Measurements from ENCODE around the gene SLC9A9. TPM values are rescaled to one million over a fixed set of nuclear protein-coding genes. Genes with fewer than 3 reads are reported as not detected.

SLC9A9 gene
- total RNA-seq, 1 donor from 2014 or later: 0.22 TPM

DNA sequence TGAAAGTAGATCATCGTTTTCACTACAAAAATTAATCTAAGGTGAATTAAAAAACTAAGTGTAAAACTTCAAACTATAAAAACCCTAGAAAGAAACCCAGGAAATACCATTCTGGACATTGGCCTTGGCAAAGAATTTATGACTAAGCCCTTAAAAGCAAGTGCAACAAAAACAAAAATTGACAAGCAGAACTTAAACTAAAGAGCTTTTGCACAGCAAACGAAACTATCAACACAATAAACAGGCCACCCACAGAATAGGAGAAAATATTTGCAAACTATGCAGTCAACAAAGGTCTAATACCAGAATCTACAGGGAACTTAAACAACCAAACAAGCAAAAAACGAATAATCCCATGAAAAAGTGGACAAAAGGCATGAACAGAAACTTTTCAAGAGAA is 426.7 kb downstream of the SLC9A9 start:
- no peak overlapping the region for H3K9ac ChIP-seq
- no peak overlapping the region for H3K4me3 ChIP-seq
- H3K9me3 Mint-ChIP-seq: no peaks in the 10 kb centered on the region
- no peak for TF ChIP-seq EZH2 (IDR thresholded peaks at IDR 0.05)
- TF ChIP-seq EZH2phosphoT487 (IDR thresholded peaks at IDR 0.05): no peak
- no peak for TF ChIP-seq CTCF (IDR thresholded peaks at IDR 0.05)
- H4K20me1 ChIP-seq (ENCODE audit: low read depth): no peaks in the 10 kb centered on the region
- no peaks in the 10 kb centered on the region for H3K27me3 ChIP-seq
- H3K79me2 ChIP-seq (ENCODE audit: low read depth): no peaks in the 10 kb centered on the region
- H3K27ac ChIP-seq: no peak overlapping the region
- H3K36me3 ChIP-seq: no peaks in the 10 kb centered on the region
- no peak overlapping the region for H3K4me3 Mint-ChIP-seq
- DNase-seq (ENCODE audit: low spot score): no peak
- H3K4me1 ChIP-seq: no peaks in the 10 kb centered on the region
- H3K27ac Mint-ChIP-seq: no peak overlapping the region
- H3K4me2 ChIP-seq: no peak overlapping the region
- no peak overlapping the region for H2AFZ ChIP-seq (replicated peaks)
- H3K4me1 Mint-ChIP-seq: peaks cover 7% of the 10 kb centered on the region
- H3K27me3 Mint-ChIP-seq (ENCODE audit: insufficient read depth, low read depth): peaks cover 2% of the 10 kb centered on the region
- H3K9me3 ChIP-seq (ENCODE audit: low read depth): no peaks in the 10 kb centered on the region
- H3F3A ChIP-seq (ENCODE audit: low read depth): no peaks in the 10 kb centered on the region
- no peaks in the 10 kb centered on the region for H3K36me3 Mint-ChIP-seq

GRCh38 chr3:143419611-143420010 is 428.7 kb downstream of the SLC9A9 start:
- Mint-ChIP-seq H3K36me3 (no peaks in the 10 kb centered on the region), H3K27ac (no peak overlapping the region), H3K9me3 (peaks cover 2% of the 10 kb centered on the region), H3K4me1 (peaks cover 2% of the 10 kb centered on the region), H3K27me3 (ENCODE audit: insufficient read depth, low read depth) (no peaks in the 10 kb centered on the region), H3K4me3 (no peak overlapping the region)
- no peak for DNase-seq (ENCODE audit: low spot score)
- Histone ChIP-seq H3K79me2 (ENCODE audit: low read depth) (no peaks in the 10 kb centered on the region), H2AFZ (replicated peaks) (no peak overlapping the region), H3K4me3 (no peak overlapping the region), H3K9ac (no peak overlapping the region), H3K27ac (no peak overlapping the region), H3K36me3 (no peaks in the 10 kb centered on the region), H3F3A (ENCODE audit: low read depth) (no peaks in the 10 kb centered on the region), H4K20me1 (ENCODE audit: low read depth) (no peaks in the 10 kb centered on the region), H3K4me1 (no peaks in the 10 kb centered on the region), H3K4me2 (no peak overlapping the region), H3K27me3 (no peaks in the 10 kb centered on the region), H3K9me3 (ENCODE audit: low read depth) (no peaks in the 10 kb centered on the region)
- TF ChIP-seq EZH2phosphoT487 (IDR thresholded peaks at IDR 0.05): no peak
- no peak for TF ChIP-seq EZH2 (IDR thresholded peaks at IDR 0.05)
- TF ChIP-seq CTCF (IDR thresholded peaks at IDR 0.05): no peak

DNA sequence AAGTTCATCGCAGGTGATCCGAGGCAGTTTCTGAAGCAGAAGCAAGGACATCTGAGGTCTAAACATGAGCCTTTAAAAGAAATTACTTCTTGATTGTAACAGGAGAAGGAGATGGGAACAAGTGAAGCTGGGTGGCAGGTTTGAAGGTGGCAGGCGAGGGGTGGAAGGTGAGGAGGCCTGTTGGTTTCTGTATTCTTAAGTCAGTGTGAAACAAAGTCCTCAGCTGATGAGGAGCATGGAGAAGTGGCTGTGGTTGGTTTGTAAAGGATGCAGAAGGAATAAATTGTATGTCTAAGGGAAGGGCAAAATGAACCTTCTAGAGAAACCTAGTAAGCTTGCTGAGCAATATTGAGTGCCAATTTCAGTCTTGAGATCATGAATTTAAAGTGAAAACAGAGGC is 429.9 kb downstream of the SLC9A9 start:
- Histone ChIP-seq H3K36me3 (no peaks in the 10 kb centered on the region), H3K9ac (no peak overlapping the region), H3K4me1 (no peaks in the 10 kb centered on the region), H3F3A (ENCODE audit: low read depth) (no peaks in the 10 kb centered on the region), H3K4me2 (no peak overlapping the region), H2AFZ (replicated peaks) (no peak overlapping the region), H4K20me1 (ENCODE audit: low read depth) (no peaks in the 10 kb centered on the region), H3K27me3 (no peaks in the 10 kb centered on the region), H3K4me3 (no peak overlapping the region), H3K27ac (no peak overlapping the region), H3K79me2 (ENCODE audit: low read depth) (no peaks in the 10 kb centered on the region), H3K9me3 (ENCODE audit: low read depth) (no peaks in the 10 kb centered on the region)
- Mint-ChIP-seq H3K27ac (no peak overlapping the region), H3K36me3 (no peaks in the 10 kb centered on the region), H3K4me3 (no peak overlapping the region), H3K27me3 (ENCODE audit: insufficient read depth, low read depth) (no peaks in the 10 kb centered on the region), H3K9me3 (peaks cover 2% of the 10 kb centered on the region), H3K4me1 (peaks cover 2% of the 10 kb centered on the region)
- TF ChIP-seq EZH2 (IDR thresholded peaks at IDR 0.05) (no peak), CTCF (IDR thresholded peaks at IDR 0.05) (no peak), EZH2phosphoT487 (IDR thresholded peaks at IDR 0.05) (no peak)
- DNase-seq (ENCODE audit: low spot score): no peak

Data from neural progenitor cell (in vitro differentiated cells).